ENCODE measurements around the gene ARPC5L. TPM values are rescaled to one million over a fixed set of nuclear protein-coding genes. Genes with fewer than 3 reads are reported as not detected.
"Not testable (repeated sequence)": the region's sequence is repeated elsewhere in the genome, so short reads cannot be mapped to it uniquely, and the experiment has no call there.

Gene ARPC5L
- 37.5 TPM for polyA plus RNA-seq (2013, experiment 1 of 2; ENCODE audit: insufficient read length)
- 37.5 TPM for polyA plus RNA-seq (2013, experiment 2 of 2; ENCODE audit: insufficient read length)

DNA sequence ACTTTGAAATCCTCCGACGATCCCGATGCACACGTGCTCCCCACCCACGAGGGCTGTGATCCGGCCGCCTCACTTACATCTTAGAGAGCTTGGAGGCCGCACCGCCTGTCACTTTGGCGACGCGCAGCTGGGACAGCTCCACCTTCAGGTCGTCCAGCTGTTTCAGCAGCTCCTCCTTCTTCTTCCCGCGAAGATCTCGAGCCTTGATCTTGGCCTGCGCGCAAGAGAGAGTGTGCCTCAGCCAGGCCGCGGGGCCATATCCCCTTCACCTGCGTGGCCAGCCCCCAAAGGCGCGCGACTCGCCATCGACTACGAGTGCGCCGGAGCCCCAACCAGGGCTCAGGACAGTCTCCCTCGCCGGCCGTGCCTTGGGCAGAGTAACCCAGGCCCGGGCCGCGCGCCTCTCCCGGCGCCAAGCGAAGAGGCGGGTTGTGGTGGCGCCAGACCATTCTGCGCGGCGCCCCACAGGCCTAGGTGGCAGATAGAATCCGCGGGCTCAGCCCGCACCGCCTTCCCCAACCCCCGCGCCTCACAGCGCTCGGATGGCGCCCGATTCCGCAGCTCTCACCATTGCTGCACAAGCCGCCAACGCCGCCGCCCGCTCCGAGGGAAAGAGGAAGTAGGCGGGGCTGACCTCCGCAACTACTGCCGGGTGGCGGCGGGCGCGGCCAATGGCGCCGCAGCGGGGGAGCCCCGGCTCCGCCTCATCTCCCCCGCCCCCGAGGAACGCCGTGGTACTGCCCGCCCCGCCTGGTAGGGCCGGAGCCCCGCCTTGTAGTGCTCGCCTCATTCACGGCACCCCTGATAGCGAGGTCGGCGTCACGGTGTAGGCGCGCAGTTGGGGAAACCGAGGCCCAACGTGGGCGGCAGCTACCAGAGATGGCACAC, at the start of gene ARPC5L, which contains the start of gene RPL35:
Gene ARPC5L (plus strand): TSS at position 789 of the 888 bp plus-strand sequence. CDS start 7,161 bp downstream, outside the sequence.
Gene RPL35 (minus strand): TSS at position 616 of the 888 bp plus-strand sequence. CDS start 45 bp downstream, at position 571.
- peak; percentile 94 for DNase-seq

DNA sequence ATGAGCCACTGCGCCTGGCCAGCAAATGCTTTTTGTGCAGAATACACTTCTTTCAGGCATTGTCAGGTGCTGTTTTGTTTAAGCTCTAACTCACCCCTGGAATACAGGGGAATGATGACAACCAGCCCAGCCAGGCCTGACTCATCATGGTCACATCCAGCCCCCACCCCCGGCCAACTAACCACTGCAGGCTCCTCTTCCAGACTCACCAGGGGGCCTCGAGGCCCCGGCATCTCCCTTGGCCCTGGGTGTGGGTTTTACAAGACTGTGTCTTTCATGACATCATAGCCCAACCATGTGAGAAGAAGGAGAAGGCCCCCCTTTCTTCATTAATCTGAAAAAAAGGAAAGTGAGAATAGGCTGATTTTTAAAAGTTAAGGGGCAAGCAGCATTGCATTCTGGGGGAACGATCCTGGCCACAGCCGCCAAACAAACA, 49.5 kb upstream of the ARPC5L start:
- peak; percentile 100 for DNase-seq

DNA sequence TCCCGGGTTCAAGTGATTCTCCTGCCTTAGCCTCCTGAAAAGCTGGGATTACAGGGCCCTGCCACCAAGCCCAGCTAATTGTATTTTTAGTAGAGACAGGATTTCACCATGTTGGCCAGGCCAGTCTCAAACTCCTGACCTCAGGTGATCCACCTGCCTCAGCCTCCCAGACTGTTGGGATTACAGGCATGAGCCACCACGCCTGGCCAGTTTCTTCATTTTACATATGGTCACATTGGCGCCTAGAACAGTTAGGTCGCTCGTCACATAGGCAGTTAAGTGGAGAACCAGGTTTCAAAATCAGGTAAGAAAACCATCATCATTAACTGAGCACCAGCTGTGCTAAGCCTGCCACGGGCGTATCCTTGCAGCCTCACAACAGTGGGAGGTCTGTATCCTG, 48.9 kb upstream of the ARPC5L start:
- no peak for DNase-seq

DNA sequence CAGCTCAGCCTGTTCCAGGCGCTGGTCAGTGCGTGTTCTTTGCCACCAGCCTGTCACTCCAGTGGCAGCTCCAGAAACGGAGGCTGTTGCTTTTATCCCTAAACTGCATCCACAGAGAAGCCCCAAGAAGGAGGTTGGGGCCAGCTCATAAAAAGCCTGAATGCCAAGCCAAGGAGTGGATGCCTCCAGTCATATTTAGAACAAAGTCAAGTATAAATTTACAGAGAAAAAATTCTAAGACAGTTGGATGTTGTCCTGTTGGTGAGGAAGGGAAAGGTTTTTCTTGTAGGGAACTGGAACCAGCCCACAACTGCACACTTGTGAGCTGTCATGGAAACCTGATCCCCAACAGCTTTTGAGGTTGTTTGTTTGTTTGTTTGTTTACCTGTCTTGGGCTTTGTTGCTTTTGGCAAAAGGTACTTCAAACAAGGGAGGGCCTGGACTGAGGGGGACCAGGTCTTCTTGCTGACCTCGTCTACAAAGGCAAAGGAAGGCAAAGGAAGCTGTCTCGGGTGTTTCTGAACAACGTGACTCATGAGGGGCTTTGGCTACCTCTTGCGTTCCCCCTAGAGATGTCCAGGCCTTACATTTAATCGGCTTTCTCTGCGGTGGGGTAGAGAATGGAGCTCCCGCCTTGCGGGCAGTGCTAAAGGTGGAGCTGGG, 48.3 kb upstream of the ARPC5L start:
- DNase-seq, result no peak

DNA sequence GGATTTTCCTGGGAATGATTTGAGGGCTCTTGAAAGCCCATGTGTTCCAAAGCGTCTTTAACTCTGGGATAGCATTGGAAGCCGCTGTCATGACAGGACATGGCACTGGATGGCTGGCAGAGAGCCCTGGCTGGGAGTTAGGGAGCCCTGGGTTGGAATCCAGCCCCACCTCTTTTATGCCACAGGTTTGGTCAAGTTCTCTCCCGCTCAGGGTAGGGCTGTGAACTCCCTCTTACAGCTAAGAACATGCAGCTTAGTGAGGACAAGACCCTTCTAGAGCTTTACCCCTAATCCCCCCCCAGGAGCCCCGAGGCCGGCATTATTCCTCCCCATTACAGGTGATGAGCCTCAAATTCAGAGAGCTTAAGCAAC, 47.8 kb upstream of the ARPC5L start:
- no peak for DNase-seq

DNA sequence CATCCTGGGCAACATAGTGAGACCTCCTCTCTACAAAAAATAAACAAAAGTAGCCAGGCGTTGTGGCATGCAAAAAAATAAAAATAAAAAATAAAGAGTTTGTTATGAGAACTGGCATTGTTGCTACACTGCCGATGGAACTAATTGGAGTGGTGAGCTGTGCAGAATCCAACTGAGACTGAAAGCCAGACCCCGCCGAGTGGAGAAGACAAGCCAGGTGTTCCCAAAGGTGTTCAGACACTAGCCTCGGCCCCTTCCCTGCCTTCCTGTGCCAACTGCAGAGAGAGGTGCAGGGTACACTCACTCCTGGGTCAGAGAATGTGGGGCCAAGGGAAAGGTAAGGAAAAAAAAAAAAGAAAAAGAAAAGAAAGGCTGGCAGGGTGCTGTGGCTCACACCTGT, 46.3 kb upstream of the ARPC5L start:
- DNase-seq, result no peak

DNA sequence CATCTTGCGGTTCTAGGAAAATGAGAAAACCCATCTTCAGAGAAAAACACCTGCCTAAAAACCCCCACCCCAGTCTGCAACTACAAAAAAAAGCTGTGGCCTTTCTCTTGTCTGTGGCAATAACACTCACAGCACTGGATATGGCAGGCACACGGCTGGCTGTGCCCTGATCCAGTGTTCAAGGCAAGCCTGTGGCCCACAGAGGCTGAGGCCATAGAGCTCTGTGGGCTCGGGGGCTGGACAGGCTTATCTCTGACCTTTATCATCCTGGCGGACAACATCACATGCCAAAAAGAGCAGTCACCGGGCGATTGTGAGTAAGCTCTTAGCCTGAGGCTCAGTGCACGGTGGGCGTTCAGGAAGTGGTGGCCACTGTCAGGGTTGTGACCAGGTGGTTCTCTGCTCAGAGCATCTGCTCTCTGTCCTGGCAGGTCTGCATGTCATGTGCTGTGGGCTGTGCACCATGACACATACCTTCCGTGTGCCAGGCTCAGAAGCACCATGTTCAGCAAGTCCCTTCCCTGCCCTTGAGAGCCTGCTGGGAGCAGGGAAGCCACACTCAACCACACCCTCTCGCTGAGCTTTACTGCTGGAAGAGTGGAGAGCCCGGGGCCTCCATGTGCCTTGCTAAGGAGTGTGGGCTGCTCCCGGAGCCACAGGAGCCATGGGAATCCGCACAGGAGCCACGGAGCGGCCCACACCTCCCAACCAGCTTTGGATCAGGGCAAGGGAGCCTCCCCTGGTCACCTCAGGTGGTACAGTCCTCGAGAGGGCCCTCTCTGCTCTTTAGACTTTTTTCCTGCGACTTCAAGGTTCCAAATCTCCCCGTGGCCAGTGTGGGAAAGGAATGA, 43.3 kb upstream of the ARPC5L start:
- DNase-seq, result no peak

DNA sequence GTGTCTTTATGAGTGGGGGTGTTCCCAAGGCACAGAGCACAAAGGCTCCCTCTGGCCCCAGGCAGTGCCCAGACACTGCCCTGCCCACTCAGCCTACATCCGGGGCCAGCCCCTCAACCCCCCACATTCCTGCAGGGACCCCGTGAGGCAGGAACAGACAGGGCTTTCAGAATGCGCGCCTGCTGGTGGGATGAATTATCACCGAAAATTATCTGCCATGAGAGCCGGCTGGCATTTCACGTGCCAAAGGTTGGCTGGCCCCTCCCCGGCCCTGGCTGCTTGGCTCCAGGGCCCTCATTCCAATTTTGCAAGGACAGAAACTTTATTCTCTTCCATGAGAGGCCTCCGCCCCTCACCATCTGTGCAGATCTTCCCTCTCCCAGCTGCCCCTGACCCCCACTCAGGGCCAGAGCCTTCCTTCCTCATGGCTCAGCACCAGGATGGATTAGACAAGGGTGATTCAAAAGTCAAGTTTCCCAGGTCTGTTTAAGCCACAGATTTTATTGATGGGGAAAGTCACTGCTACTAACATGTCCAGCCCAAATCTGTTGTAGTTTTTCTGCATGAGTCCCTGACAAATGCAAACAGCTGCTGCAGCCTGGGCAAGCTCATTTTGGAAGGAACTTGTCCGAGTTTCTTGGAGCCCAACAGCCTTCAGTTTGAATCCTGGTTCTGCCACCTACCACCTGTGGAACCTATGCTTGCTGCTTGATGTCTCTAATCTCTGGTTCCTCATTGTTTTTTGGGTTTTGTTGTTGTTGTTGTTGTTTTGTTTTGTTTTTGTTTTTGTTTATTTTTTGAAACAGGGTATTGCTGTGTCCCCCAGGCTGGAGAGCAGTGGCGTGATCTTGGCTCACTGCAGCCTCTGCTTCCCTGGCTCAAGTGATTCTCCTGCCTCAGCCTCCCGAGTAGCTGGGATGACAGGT, 41.0 kb upstream of the ARPC5L start:
- no peak for DNase-seq

DNA sequence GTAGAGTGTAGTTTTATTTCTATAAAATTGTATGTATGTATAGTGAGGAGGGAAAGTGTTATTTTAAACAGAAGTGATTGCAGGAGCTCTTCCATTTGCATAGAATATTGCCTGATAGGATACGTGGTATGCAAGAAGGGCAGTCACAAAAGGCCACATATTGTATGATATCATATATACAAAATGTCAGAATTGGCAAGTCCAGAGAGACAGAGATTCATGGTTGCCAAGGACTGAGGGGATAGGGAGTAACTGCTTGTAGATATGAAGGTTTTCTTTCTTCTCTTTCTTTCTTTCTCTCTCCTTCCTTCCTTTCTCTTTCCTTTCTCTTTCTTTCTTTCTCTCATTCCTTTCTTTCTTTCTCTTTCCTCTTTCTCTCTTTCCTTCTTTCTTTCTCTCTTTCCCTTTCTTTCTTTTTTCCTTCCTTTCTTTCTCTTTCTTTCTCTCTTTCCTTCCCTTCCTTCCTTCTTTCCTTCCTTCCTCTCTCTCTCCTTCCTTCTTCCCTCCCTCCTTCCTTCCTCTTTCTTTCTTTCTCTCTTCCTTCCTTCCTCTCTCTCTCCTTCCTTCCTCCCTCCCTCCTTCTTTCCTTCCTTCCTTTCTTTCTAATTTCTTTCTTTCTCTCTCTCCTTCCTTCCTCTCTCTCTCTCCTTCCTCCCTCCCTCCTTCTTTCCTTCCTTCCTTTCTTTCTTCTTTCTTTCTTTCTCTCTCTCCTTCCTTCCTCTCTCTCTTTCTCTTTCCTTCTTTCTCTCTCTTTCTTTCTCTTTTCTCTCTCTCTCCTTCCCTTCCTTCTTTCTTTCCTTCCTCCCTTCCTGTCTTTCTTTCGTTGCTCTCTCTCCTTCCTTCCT, 33.2 kb upstream of the ARPC5L start:
- DNase-seq, result no peak

DNA sequence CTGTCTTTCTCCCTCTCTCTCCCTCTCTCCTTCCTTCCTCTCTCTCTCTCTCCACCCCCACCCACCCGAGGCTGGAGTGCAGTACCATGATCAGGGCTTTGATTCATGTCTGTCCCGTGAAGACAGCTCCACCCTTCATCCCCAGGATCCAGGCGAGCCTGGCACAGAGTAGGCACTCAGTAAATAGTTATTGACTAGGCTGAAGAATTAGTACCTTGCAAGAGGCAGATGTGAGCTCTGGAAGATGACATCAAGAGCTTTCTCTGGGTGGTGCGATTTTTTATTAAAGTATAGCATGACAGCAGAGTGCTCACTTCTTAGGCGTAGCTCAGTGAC, 32.6 kb upstream of the ARPC5L start:
- no peak for DNase-seq

DNA sequence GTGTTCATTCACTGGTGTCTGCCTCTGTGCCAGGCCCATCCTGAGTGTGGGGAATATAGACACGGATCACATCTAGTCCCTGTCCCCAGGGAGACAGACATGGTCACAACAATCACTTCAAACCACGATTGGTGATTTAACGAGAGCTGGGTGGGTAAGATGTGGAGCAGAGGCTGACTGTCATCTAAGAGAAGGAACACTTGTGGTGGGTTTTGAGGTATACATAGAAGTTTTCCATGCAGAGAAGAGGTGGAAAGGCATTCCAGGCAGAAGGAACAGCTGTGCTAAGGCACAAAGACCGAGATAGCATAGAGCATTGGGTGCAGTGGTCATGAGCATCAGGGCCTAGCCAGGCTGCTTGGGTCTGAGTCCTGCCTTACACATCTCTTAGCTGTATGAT, 31.3 kb upstream of the ARPC5L start:
- no peak for DNase-seq

DNA sequence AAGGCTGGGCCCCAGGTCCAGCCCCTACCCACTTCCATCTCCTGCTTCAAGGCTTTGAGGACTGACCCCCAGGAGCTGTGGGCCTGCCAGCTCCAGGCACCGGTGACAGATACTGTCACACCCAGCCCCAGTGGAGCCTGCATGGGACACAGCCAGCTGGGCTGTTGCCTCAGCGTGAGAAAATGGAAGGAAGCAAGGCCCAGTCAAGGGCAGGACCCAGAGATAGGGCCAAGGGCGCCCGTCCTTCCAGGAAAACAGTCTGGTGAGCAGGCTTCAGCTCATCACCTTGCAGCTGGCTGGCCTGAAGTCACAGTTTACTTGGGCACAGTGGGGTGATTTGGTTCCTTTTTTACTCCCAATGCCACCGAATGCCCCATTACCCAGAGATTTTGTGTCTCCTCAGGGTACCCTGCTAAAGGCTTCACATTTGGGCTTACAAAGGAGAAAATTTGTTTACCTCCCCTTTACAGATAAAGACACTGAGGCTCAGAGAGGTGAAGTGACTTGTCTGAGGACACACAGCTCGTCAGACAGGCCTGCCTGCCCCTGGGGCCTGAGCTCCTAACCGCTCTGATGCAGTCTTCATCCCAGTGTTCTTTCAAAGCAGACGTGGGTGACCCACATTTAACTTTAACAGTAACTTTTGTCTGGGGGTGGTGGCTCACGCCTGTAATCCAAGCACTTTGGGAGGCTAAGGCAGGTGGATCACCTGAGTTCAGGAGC, 30.1 kb upstream of the ARPC5L start:
- DNase-seq, result no peak

DNA sequence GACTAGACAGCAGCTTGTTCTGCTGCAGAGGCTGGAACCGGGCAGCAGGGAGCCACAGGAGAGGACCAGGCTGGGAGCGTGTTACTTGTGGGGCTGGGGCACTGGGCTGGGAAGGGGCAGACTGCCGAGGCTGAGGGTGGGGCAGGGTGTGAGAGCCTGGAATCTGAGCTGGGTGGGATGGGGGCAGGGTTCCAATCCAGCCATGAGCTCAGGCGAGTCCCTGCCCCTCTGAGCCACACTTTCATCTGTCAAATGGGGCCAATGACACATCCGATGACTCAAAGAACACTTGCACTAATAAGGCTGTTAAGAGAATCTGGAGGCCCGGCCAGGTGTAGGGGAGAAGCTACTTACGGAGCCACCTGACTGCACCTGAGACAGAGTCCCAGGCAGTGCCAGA, 27.3 kb upstream of the ARPC5L start:
- DNase-seq, result peak; percentile 73

DNA sequence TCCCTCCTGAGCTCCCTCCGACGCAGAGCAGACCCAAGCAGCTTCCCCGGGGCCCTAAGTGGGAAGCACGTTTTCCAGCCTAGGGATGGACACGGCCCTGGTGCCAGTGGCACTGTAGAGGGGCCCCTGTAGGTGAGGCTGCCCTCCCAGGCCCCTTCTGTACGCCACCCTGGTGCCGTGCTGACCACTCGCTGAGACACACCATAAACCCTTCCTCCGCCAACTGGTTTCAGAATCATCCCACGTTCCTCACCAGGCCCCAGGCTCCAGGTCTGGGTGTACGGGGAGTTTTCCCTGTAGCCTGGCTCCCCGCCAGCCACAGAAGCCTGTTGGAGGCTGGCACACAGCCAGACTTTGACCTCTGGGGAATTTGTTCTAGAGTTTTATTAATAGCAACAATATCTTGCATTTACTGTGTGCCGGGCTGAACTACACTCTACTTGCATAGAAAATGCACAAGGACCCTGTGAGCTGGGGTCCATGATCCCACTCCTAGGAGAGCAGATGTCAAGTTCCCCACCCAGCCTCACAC, 26.8 kb upstream of the ARPC5L start:
- DNase-seq, result peak; percentile 84

DNA sequence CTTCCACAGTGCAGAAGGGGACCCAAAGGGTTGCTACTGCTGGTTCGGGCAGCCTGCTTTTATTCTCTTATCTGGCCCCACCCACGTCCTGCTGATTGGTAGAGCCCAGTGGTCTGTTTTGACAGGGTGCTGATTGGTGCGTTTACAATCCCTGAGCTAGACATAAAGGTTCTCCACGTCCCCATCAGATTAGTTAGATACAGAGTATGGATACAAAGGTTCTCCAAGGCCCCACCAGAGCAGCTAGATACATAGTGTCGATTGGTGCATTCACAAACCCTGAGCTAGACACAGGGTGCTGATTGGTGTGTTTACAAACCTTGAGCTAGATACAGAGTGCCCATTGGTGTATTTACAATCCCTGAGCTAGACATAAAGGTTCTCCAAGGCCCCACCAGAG, 23.8 kb upstream of the ARPC5L start:
- not testable (repeated sequence) for DNase-seq

DNA sequence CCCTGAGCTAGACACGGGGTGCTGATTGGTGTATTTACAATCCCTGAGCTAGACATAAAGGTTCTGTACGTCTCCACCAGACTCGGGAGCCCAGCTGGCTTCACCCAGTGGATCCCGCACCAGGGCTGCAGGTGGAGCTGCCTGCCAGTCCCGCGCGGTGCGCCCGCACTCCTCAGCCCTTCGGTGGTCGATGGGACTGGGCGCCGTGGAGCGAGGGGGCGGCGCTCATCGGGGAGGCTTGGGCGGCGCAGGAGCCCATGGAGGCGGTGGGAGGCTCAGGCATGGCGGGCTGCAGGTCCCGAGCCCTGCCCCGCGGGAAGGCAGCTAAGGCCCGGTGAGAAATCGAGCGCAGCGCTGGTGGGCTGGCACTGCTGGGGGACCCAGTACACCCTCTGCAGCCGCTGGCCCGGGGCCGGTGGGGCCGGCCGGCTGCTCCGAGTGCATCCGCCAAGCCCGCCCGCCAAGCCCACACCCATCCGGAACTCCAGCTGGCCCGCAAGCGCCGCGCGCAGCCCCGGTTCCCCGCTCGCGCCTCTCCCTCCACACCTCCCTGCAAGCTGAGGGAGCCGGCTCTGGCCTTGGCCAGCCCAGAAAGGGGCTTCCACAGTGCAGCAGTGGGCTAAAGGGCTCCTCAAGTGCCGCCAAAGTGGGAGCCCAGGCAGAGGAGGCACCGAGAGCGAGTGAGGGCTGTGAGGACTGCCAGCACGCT, 23.2 kb upstream of the ARPC5L start:
- DNase-seq, result not testable (repeated sequence)

DNA sequence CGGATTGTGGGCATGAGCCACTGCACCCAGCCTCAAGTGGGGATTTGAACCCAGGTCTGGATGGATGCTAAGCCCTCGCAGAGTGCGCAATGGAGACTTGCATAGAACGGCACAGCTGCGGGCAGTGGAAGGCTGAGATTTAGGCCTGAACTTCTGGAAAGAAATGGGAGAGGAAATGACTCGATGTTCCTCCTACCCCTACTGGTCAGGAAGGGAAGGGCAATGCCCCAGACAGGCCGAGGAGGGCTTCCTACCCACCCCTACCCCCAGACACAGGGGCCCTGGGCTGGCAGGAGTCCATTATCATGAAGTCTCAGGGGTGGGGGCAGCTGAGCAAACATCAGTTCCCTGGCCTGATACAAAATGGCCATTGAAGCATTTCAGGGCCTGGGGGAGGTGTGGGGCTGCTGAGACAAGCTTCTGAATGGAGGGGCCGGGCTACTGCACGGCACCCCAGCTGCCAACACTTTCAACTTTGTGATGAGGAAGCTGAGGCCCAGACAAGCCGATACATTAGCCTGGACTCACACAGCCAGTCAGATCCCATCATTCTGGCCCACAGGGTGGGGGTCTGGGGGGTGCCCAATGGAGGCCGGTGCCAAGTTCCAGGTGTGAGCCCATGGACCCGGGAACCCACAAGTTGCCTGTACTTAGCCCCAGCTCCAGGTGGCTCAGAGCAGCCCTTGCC, 22.2 kb upstream of the ARPC5L start:
- DNase-seq, result peak; percentile 38

DNA sequence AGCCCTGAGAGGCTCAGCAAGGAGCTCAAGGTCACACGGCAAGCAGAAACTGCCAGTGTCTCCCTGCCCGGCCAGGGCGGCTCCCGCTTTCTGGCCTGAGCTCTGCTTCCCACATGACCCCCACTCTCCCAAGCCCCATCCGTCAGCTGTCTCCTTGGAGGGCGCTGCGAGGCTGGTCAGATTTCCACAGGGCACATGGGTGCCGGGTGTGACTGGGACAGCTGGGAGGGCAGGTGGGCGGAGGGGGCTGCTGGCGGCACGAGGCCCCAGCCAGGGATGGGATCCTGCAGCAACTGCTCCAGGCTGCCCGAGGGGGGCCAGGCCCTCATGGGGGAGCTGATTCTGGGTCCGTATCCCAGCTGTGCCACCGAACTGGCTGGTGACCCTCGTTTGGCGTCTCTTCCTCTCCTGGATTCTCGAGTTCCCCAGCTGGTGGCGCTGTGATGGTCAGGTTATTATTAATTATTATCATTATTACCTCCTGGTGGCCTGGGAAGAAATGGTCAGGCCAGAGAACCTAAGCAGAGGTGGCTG, 21.6 kb upstream of the ARPC5L start:
- no peak for DNase-seq

Measured in fibroblast of skin of scalp (primary cell).